ENCODE results near the gene IGFLR1.

Gene IGFLR1

GRCh38 chr19:35721374-35721773 is 20.9 kb downstream of the IGFLR1 start:
- peak; percentile 28 for DNase-seq

DNA sequence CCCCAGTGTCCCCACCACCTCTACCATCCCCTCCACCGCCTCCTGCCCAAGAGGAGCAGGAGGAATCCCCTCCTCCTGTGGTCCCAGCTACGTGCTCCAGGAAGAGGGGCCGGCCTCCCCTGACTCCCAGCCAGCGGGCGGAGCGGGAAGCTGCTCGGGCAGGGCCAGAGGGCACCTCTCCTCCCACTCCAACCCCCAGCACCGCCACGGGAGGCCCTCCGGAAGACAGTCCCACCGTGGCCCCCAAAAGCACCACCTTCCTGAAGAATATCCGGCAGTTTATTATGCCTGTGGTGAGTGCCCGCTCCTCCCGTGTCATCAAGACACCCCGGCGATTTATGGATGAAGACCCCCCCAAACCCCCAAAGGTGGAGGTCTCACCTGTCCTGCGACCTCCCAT is 21.6 kb downstream of the IGFLR1 start:
- no peak for DNase-seq

DNA sequence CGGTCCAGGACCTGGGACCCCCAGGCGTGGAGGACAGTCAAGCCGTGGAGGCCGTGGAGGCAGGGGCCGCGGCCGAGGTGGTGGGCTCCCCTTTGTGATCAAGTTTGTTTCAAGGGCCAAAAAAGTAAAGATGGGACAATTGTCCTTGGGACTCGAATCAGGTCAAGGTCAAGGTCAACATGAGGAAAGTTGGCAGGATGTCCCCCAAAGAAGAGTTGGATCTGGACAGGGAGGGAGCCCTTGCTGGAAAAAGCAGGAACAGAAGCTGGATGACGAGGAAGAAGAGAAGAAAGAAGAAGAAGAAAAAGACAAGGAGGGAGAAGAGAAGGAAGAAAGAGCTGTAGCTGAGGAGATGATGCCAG is 22.1 kb downstream of the IGFLR1 start:
- no peak for DNase-seq

DNA sequence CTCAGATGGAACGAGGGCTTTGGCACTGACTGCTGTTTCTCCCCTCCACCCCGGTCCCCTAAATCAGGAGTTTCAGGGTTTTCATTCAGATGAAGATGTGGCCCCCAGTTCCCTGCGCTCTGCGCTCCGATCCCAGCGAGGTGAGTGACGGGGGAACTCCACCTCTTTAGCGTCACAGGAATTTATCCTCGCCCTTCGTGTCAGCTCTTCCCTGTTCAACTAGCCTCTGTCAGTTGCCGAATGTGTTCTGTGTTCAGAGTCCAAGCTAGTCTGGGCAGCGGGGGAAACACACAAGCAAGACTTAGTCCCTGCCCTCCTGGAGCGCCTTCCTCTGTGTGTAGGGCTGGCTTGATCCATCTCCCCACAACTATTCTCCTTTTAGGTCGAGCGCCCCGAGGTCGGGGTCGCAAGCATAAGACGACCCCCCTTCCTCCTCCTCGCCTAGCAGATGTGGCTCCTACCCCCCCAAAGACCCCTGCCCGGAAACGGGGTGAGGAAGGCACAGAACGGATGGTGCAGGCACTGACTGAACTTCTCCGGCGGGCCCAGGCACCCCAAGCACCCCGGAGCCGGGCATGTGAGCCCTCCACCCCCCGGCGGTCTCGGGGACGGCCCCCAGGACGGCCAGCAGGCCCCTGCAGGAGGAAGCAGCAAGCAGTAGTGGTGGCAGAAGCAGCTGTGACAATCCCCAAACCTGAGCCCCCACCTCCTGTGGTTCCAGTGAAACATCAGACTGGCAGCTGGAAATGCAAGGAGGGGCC is 22.7 kb downstream of the IGFLR1 start:
- no peak for DNase-seq

DNA sequence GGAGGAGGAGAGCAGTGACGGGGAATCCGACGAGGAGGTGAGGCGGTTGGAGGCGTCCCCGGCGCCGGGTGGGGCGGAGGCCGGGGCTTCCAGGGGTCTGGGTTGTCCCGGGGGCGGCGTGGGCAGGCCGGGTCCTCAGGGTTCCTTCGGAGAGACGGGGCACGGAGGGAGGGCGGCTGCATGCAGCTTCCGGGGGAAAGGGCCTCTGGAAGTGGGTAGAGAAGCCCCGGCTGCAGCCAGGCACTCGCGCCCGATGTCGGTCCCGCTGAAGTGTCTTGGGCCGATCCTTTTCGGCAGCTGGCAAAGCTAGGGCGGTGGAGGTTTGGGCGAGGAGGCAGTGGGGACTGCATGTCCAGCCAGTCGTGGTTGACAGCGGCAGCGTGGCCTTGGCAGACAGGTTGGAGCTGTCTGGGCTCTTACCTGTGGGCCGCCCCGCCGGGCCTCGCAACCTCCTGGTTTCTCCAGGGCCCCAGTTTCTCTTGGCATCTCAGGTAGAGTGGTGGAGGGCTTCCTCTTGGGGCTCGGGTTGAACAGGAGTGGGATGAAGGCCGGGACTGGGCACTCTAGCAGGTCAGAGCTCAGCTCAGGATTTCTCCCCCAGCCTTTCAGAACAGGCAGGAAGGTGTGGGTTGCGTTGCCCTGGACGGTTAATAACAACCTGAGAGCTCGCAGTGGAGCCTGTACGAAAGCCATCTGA is 23.8 kb downstream of the IGFLR1 start:
- DNase-seq, result no peak

GRCh38 chr19:35717665-35718344 is 24.4 kb downstream of the IGFLR1 start, which contains the start of gene KMT2B:
Gene KMT2B (plus strand): TSS chr19:35718003. CDS start chr19:35718019, 16 bp downstream.
- DNase-seq, result no peak

DNA sequence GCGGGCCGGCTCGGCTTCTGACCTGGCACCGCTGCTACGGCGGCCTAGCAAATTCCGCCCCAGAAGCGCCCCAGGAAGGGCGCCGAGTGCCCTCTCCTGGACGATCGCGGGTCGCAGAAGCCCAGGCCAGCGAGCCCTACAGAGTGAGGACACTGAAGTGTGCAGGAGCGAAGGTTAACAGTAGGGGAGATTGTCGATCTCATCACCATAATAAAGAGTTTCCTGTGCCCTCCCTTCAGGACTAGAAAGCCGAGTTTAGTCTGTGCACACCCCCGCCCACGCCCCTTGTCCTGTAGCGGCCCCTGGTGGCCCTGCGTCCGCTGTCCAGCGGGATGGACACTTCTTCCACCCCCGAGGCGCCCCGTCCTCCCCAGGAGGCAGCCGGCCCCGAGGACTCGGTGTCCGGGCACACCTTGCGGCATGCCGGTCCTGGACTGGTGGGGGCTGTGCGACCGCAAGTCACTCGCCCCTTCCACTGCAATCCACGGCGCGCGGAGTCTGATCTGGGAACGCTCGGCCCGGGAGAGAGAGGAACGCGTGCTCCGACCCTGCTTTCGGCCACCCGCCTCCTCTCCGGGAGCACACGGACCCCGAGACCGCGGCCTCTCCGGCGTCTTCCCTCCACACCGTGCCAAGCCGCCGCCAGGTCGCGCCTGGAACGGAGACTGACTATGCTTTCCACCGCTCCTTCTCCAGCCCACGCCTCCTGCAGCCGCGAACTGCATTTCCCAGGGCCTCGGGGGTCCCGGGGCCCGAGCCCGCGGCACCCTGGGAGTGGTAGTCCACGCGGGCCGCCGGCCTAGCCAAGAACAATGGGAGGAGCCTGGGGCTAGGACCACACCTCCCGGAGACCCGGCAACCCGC is 25.2 kb downstream of the IGFLR1 start:
- peak; percentile 97 for DNase-seq

DNA sequence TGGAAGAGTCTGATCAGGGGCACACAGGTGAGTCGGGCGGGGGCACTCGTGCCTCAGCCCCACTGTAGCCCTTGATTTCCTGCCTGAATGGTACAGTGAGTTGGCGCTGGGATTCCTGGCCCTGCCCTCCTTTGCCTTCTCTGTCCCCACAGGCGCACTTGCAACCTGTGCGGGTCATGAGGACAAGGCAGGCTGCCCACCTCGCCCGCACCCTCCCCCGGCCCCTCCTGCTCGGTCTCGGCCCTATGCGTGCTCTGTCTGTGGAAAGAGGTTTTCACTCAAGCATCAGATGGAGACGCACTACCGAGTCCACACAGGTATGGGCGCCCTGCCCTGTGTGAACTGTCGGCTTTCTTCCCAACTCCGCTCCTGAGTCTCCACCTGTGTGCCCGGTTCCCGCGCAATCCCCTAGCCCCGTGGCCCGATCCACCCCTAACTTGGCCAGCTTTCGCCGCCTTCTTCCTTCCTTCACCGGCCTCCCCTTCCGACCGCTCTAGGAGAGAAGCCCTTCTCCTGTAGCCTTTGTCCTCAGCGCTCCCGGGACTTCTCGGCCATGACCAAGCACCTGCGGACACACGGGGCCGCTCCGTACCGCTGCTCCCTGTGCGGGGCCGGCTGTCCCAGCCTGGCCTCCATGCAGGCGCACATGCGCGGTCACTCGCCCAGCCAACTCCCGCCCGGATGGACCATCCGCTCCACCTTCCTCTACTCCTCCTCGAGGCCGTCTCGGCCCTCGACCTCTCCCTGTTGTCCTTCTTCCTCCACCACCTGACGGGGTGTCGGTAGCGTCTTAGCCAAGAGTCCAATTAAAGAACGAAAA is 26.1 kb downstream of the IGFLR1 start:
- DNase-seq, result no peak

DNA sequence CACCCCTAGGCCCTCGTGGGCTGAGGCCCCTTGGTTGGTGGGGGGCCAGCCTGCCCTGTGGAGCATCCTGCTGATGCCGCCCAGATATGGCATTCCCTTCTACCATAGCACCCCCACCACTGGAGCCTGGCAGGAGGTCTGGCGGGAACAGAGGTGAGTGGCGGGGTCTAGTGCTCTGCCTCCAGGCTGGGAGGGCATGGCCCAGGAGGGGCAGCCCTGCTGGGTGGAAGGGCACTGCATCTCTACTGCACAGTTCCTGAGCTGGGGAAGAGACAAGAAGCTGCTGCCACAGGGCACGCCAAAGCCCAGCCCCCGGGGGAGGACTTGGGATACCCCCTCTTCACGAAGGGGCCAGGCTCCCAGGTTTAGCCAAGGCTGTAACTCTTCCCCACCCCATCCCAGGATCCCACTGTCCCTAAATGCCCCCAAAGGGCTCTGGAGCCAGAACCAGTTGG is 26.9 kb downstream of the IGFLR1 start:
- no peak for DNase-seq

DNA sequence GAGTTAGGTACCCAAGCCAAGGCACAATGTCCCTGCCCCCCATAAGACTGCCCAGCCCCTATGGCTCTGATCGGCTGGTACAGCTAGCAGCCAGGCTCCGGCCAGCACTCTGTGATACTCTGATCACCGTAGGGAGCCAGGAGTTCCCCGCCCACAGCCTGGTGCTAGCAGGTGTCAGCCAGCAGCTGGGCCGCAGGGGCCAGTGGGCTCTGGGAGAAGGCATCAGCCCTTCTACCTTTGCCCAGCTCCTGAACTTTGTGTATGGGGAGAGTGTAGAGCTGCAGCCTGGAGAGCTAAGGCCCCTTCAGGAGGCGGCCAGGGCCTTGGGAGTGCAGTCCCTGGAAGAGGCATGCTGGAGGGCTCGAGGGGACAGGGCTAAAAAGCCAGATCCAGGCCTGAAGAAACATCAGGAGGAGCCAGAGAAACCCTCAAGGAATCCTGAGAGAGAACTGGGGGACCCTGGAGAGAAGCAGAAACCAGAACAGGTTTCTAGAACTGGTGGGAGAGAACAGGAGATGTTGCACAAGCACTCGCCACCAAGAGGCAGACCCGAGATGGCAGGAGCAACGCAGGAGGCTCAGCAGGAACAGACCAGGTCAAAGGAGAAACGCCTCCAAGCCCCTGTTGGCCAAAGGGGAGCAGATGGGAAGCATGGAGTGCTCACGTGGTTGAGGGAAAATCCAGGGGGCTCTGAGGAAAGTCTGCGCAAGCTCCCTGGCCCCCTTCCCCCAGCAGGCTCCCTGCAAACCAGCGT is 27.5 kb downstream of the IGFLR1 start:
- peak; percentile 30 for DNase-seq

GRCh38 chr19:35713904-35714495 is 28.3 kb downstream of the IGFLR1 start:
- DNase-seq, result no peak

- DNase-seq, result no peak
Observed at GRCh38 chr19:35713506-35713850, 28.8 kb downstream of the IGFLR1 start.

DNA sequence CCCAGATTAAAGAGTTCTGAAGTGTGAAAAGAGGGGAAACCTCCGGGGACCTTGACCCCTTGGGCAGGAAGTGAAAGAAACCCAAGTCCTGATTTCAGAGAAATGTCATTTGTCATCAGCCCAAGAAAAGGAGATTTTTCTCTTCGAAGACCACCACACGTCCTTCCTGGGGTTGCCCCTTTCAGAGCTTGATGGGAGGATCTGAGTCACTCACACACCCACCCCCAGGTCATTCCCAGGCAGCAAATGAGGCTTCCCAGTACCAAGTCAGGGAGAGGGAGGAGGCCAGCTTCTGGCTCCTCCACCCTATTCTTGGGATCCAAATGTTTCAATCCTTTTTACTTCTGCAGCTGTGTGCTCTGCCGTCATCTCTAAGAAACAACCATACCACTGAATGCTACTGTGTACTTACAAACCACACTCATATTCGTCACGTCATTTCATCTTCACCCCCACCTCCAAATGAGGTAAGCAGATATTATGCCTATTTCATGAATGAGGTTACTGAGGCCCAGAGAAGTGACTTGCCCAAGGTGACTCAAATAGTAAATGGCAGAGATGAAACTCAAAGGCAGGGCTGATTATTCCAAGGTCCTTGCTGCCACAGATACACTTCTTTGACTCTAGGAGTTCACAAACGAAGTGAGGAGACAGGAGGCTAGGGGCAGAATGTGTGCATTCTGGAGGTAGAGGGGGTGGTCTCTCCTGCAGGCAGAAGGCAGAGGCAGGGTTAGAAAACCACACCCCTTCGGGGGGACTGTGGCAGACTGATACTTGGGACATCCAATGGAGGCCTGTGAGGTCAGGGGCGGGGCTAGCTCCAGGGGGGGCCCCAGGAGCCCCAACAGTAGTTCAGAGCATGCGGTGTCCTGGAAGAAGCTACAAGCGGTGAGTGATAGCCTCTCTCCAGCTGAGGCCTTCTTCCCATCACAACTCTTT is 29.4 kb downstream of the IGFLR1 start:
- no peak for DNase-seq

- no peak for DNase-seq
Observed at GRCh38 chr19:35710784-35711723, 31.2 kb downstream of the IGFLR1 start.

DNA sequence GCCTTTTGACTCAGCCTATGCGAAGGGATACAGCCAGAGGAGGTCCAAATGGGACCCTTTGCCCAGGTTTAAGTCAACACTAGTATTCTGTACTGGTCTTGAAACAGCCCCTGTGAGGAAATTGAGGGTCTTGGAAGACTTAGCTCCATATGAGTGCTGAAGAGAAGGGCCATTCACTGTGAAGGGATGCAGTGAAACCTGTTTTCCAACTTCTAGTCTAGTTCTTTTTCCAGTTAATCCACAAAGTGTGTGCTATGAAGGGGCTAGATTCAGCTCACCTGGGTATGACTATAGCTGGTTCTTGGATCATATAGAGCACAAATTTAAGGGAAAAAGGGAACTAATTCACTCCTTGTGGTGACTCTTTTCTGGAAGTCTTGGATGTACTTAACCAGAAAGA is 33.9 kb downstream of the IGFLR1 start:
- no peak for DNase-seq

GRCh38 chr19:35704218-35704617 is 38.0 kb downstream of the IGFLR1 start, which contains the start of gene ZBTB32:
Gene ZBTB32 (plus strand): TSS chr19:35704558. CDS start chr19:35714627, 10,069 bp downstream.
- no peak for DNase-seq

DNA sequence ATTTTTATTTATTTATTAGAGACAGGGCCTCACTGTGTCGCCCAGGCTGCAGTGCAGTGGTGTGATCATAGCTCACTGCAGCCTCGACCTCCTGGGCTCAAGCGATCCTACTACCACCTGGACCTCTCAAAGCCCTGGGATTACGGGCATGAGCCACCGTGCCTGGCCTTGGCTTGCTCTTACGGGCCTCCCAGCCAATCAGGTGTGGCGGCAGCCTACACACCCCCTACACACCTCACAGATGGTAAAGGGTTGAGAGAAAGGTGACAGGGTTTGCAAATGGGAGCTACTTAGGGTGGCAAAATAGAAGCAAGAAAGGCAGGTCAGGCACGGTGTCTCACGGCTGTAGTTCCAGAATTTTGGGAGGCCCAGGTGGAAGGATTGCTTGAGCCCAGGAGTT is 38.9 kb downstream of the IGFLR1 start:
- DNase-seq, result no peak
